Measurements from ENCODE around the gene POR.

POR gene

GRCh38 chr7:75965617-75966016 is 50.7 kb downstream of the POR start:
- no peak for DNase-seq
- no peaks in the 10 kb centered on the region for H3K36me3 ChIP-seq (replicated peaks; ENCODE audit: insufficient read depth, low read length)
- TF ChIP-seq CTCF (IDR thresholded peaks at IDR 0.05; ENCODE audit: low read length) (no peak), EZH2phosphoT487 (IDR thresholded peaks at IDR 0.05; ENCODE audit: low read length) (no peak), EZH2 (optimal IDR thresholded peaks at IDR 0.05; ENCODE audit: low read depth, low read length) (no peak)

GRCh38 chr7:75966190-75966961 is 51.4 kb downstream of the POR start:
- no peaks in the 10 kb centered on the region for H3K9me3 ChIP-seq (replicated peaks; ENCODE audit: insufficient read depth, low read length)
- H3K4me1 ChIP-seq (ENCODE audit: low read length) = no peaks in the 10 kb centered on the region
- no peaks in the 10 kb centered on the region for H4K20me1 ChIP-seq (ENCODE audit: insufficient read depth, low read length)
- no peaks in the 10 kb centered on the region for H3K9me2 ChIP-seq (replicated peaks; ENCODE audit: insufficient read depth, low read length)
- TF ChIP-seq EZH2 (optimal IDR thresholded peaks at IDR 0.05; ENCODE audit: low read depth, low read length) (no peak), EZH2phosphoT487 (IDR thresholded peaks at IDR 0.05; ENCODE audit: low read length) (no peak), CTCF (IDR thresholded peaks at IDR 0.05; ENCODE audit: low read length) (no peak)
- H3K79me2 ChIP-seq (ENCODE audit: low read length) = no peaks in the 10 kb centered on the region
- no peak overlapping the region for H3K4me3 ChIP-seq (ENCODE audit: low read length)
- no peak overlapping the region for H3K27ac ChIP-seq (ENCODE audit: low read length)
- no peak overlapping the region for H3K9ac ChIP-seq (ENCODE audit: low read length)
- H3K36me3 ChIP-seq (replicated peaks; ENCODE audit: insufficient read depth, low read length) = no peaks in the 10 kb centered on the region
- H3F3A ChIP-seq (ENCODE audit: insufficient read depth, low read length) = no peaks in the 10 kb centered on the region
- H3K4me2 ChIP-seq (ENCODE audit: low read depth, low read length) = peak overlapping the region; percentile 9; the same call in 1 of the 2 replicates
- peak; percentile 34 for DNase-seq
- H2AFZ ChIP-seq (ENCODE audit: low read length) = no peak overlapping the region
- no peaks in the 10 kb centered on the region for H3K27me3 ChIP-seq (replicated peaks; ENCODE audit: insufficient read depth, low read length)

More at GRCh38 chr7:75965617-75966016, 50.7 kb downstream of the POR start:
- Histone ChIP-seq H3K27ac (ENCODE audit: low read length) (no peak overlapping the region), H3K9ac (ENCODE audit: low read length) (no peak overlapping the region), H3K27me3 (replicated peaks; ENCODE audit: insufficient read depth, low read length) (no peaks in the 10 kb centered on the region), H3K4me1 (ENCODE audit: low read length) (no peaks in the 10 kb centered on the region), H3K4me3 (ENCODE audit: low read length) (no peak overlapping the region), H3K4me2 (ENCODE audit: low read depth, low read length) (peak overlapping the region; percentile 9; the same call in 1 of the 2 replicates), H3K9me2 (replicated peaks; ENCODE audit: insufficient read depth, low read length) (no peaks in the 10 kb centered on the region), H2AFZ (ENCODE audit: low read length) (no peak overlapping the region), H3F3A (ENCODE audit: insufficient read depth, low read length) (no peaks in the 10 kb centered on the region), H3K79me2 (ENCODE audit: low read length) (no peaks in the 10 kb centered on the region), H3K9me3 (replicated peaks; ENCODE audit: insufficient read depth, low read length) (no peaks in the 10 kb centered on the region), H4K20me1 (ENCODE audit: insufficient read depth, low read length) (no peaks in the 10 kb centered on the region)

- Histone ChIP-seq H3K4me2 (ENCODE audit: low read depth, low read length) (no peak overlapping the region), H4K20me1 (ENCODE audit: insufficient read depth, low read length) (no peaks in the 10 kb centered on the region), H3K4me3 (ENCODE audit: low read length) (no peak overlapping the region), H3K9ac (ENCODE audit: low read length) (no peak overlapping the region), H3K4me1 (ENCODE audit: low read length) (no peaks in the 10 kb centered on the region), H3K9me2 (replicated peaks; ENCODE audit: insufficient read depth, low read length) (no peaks in the 10 kb centered on the region), H3K27me3 (replicated peaks; ENCODE audit: insufficient read depth, low read length) (no peaks in the 10 kb centered on the region), H3K9me3 (replicated peaks; ENCODE audit: insufficient read depth, low read length) (no peaks in the 10 kb centered on the region), H3F3A (ENCODE audit: insufficient read depth, low read length) (no peaks in the 10 kb centered on the region), H2AFZ (ENCODE audit: low read length) (no peak overlapping the region), H3K27ac (ENCODE audit: low read length) (no peak overlapping the region), H3K79me2 (ENCODE audit: low read length) (no peaks in the 10 kb centered on the region), H3K36me3 (replicated peaks; ENCODE audit: insufficient read depth, low read length) (no peaks in the 10 kb centered on the region)
- no peak for DNase-seq
- TF ChIP-seq EZH2 (optimal IDR thresholded peaks at IDR 0.05; ENCODE audit: low read depth, low read length) (no peak), EZH2phosphoT487 (IDR thresholded peaks at IDR 0.05; ENCODE audit: low read length) (no peak), CTCF (IDR thresholded peaks at IDR 0.05; ENCODE audit: low read length) (no peak)
These were observed 52.1 kb downstream of the POR start for GRCh38 chr7:75967055-75967454.
